Spleen (tissue), 7 donors: ENCODE data around the gene MTHFR.

Experiments used
- CTCF ChIP-seq, 11 experiments: fragments of 200-600 bp in 7 of 11; fragments of 450-650 bp in 4 of 11; sonication (generic) in 4 of 11; IDR thresholded peaks in 8 of 11; conservative IDR thresholded peaks in 3 of 11; 1 replicate in 7 of 11; 2 replicates in 4 of 11; pipeline versions ENCODE4 v1.4.0 to v1.8.0; 2016 to 2021; ENCODE audit warnings: antibody characterized with exemption in 11 of 11, inconsistent platforms in 4 of 11, mild to moderate bottlenecking in 1 of 11
- POLR2A ChIP-seq, 3 donors: fragments of 450-650 bp; IDR thresholded peaks; one replicate each; pipeline ENCODE4 v1.5.1; 2017; ENCODE audit warnings: antibody characterized with exemption in 3 of 3, mild to moderate bottlenecking in 1 of 3
- donor health status: DM: no; HTN: no; CAD: no; lungs with moderate emphysema.
- donor health status: DM: no; HTN: no; CAD: no.
- donor health status: DM: no; HTN: no; CAD: no.

DNA sequence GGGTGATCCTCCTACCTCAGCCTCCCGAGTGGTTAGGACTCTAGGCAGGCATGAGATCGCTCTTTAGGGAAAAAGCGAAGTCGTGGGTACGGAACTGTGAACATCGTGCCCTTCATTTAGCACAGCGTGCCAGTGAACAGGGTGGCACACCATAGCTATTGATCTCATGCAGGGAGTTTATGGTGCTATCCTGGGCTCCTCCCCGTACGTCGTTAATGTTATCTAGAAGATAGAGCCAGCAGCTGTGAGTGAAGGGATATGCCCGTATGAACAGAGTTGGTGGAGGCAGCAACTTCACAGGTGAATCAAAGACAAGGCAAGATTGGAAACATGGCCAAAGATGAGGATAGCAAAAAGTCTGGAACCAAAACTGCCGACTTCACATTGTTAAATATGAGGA lies 11.4 kb upstream of the MTHFR start:
- TF ChIP-seq POLR2A (IDR thresholded peaks at IDR 0.05) (no peak), CTCF (IDR thresholded peaks at IDR 0.05 in 8 of 11, conservative IDR thresholded peaks at IDR 0.05 in 3 of 11) (no peak)
